ENCODE data around the gene SLC6A13. TPM values are rescaled to one million over a fixed set of nuclear protein-coding genes. Genes with fewer than 3 reads are reported as not detected.

Gene SLC6A13
- total and polyA plus RNA-seq, 2 experiments from 2014 or later = not detected

GRCh38 chr12:234891-235415 lies 27.7 kb downstream of the SLC6A13 start:
- Histone ChIP-seq H3K27me3 (replicated peaks; ENCODE audit: insufficient read depth) (peaks cover 29% of the 10 kb centered on the region), H3K36me3 (ENCODE audit: low read depth) (no peaks in the 10 kb centered on the region), H4K20me1 (ENCODE audit: insufficient read depth) (no peaks in the 10 kb centered on the region), H3F3A (ENCODE audit: insufficient read depth) (no peaks in the 10 kb centered on the region), H3K4me2 (ENCODE audit: unreplicated experiment) (no peak overlapping the region), H3K27ac (no peak overlapping the region), H3K4me1 (ENCODE audit: insufficient read depth) (no peaks in the 10 kb centered on the region), H3K4me3 (no peak overlapping the region), H3K9ac (no peak overlapping the region), H2AFZ (no peak overlapping the region), H3K79me2 (ENCODE audit: insufficient read depth) (no peaks in the 10 kb centered on the region), H3K9me3 (ENCODE audit: low read depth) (no peaks in the 10 kb centered on the region), H3K9me2 (ENCODE audit: insufficient read depth) (no peaks in the 10 kb centered on the region)
- no peak for DNase-seq
- WGBS, 2 experiments (ENCODE audit: low coverage in 1 of 2, low lambda C conversion rate in 2 of 2, missing lambda C conversion rate in 2 of 2) = 56 to 62% methylated on average over 10 of the region's 10 CpGs
- in situ Hi-C loops (cut with MboI) = no loop called here
- TF ChIP-seq EZH2phosphoT487 (IDR thresholded peaks at IDR 0.05; ENCODE audit: insufficient read depth, low read depth) = no peak
- TF ChIP-seq EZH2 (IDR thresholded peaks at IDR 0.05; ENCODE audit: insufficient read depth, poor library complexity, severe bottlenecking) = no peak

- Histone ChIP-seq H3K9me3 (ENCODE audit: low read depth) (no peaks in the 10 kb centered on the region), H3K9ac (no peak overlapping the region), H3K4me2 (ENCODE audit: unreplicated experiment) (no peak overlapping the region), H3K79me2 (ENCODE audit: insufficient read depth) (no peaks in the 10 kb centered on the region), H3K4me3 (no peak overlapping the region), H4K20me1 (ENCODE audit: insufficient read depth) (no peaks in the 10 kb centered on the region), H3K36me3 (ENCODE audit: low read depth) (no peaks in the 10 kb centered on the region), H3K27ac (no peak overlapping the region), H3F3A (ENCODE audit: insufficient read depth) (no peaks in the 10 kb centered on the region), H3K27me3 (replicated peaks; ENCODE audit: insufficient read depth) (peaks cover 34% of the 10 kb centered on the region), H3K4me1 (ENCODE audit: insufficient read depth) (no peaks in the 10 kb centered on the region), H2AFZ (no peak overlapping the region), H3K9me2 (ENCODE audit: insufficient read depth) (no peaks in the 10 kb centered on the region)
- 50 to 54% methylated on average over 7 of the region's 7 CpGs for WGBS, 2 experiments (ENCODE audit: low coverage in 1 of 2, low lambda C conversion rate in 2 of 2, missing lambda C conversion rate in 2 of 2)
- in situ Hi-C loops (cut with MboI) = no loop called here
- no peak for DNase-seq
- TF ChIP-seq EZH2phosphoT487 (IDR thresholded peaks at IDR 0.05; ENCODE audit: insufficient read depth, low read depth) (no peak), EZH2 (IDR thresholded peaks at IDR 0.05; ENCODE audit: insufficient read depth, poor library complexity, severe bottlenecking) (no peak)
Observed at GRCh38 chr12:234019-234418, 28.6 kb downstream of the SLC6A13 start.

GRCh38 chr12:233615-233968 lies 29.0 kb downstream of the SLC6A13 start:
- TF ChIP-seq EZH2 (IDR thresholded peaks at IDR 0.05; ENCODE audit: insufficient read depth, poor library complexity, severe bottlenecking) (no peak), EZH2phosphoT487 (IDR thresholded peaks at IDR 0.05; ENCODE audit: insufficient read depth, low read depth) (no peak)
- H3K4me2 ChIP-seq (ENCODE audit: unreplicated experiment) = no peak overlapping the region
- H3K9me2 ChIP-seq (ENCODE audit: insufficient read depth) = no peaks in the 10 kb centered on the region
- no peaks in the 10 kb centered on the region for H3K9me3 ChIP-seq (ENCODE audit: low read depth)
- no peak overlapping the region for H3K4me3 ChIP-seq
- WGBS, 2 experiments (ENCODE audit: low coverage in 1 of 2, low lambda C conversion rate in 2 of 2, missing lambda C conversion rate in 2 of 2) = 74% methylated on average over 3 of the region's 3 CpGs
- H3K36me3 ChIP-seq (ENCODE audit: low read depth) = no peaks in the 10 kb centered on the region
- no peaks in the 10 kb centered on the region for H3F3A ChIP-seq (ENCODE audit: insufficient read depth)
- peaks cover 35% of the 10 kb centered on the region for H3K27me3 ChIP-seq (replicated peaks; ENCODE audit: insufficient read depth)
- no peaks in the 10 kb centered on the region for H4K20me1 ChIP-seq (ENCODE audit: insufficient read depth)
- H3K9ac ChIP-seq = no peak overlapping the region
- no peak for DNase-seq
- no peak overlapping the region for H2AFZ ChIP-seq
- no peaks in the 10 kb centered on the region for H3K79me2 ChIP-seq (ENCODE audit: insufficient read depth)
- H3K4me1 ChIP-seq (ENCODE audit: insufficient read depth) = no peaks in the 10 kb centered on the region
- H3K27ac ChIP-seq = no peak overlapping the region
- in situ Hi-C loops (cut with MboI) = no loop called here

- no peak overlapping the region for H3K9ac ChIP-seq
- peaks cover 40% of the 10 kb centered on the region for H3K27me3 ChIP-seq (replicated peaks; ENCODE audit: insufficient read depth)
Observed at GRCh38 chr12:232731-233614, 29.7 kb downstream of the SLC6A13 start.

More at GRCh38 chr12:232731-233614, 29.7 kb downstream of the SLC6A13 start:
- WGBS, 2 experiments (ENCODE audit: low coverage in 1 of 2, low lambda C conversion rate in 2 of 2, missing lambda C conversion rate in 2 of 2) = 10 to 11% methylated on average over 17 to 19 of the region's 19 CpGs
- H3K9me3 ChIP-seq (ENCODE audit: low read depth) = no peaks in the 10 kb centered on the region
- no peaks in the 10 kb centered on the region for H3K4me1 ChIP-seq (ENCODE audit: insufficient read depth)
- DNase-seq = no peak
- no peaks in the 10 kb centered on the region for H3K36me3 ChIP-seq (ENCODE audit: low read depth)
- no peak overlapping the region for H3K4me2 ChIP-seq (ENCODE audit: unreplicated experiment)
- no peaks in the 10 kb centered on the region for H3K79me2 ChIP-seq (ENCODE audit: insufficient read depth)
- H3K4me3 ChIP-seq = no peak overlapping the region
- no peak overlapping the region for H2AFZ ChIP-seq
- no peaks in the 10 kb centered on the region for H3K9me2 ChIP-seq (ENCODE audit: insufficient read depth)
- in situ Hi-C loops (cut with MboI) = no loop called here
- H4K20me1 ChIP-seq (ENCODE audit: insufficient read depth) = no peaks in the 10 kb centered on the region
- H3F3A ChIP-seq (ENCODE audit: insufficient read depth) = no peaks in the 10 kb centered on the region
- H3K27ac ChIP-seq = no peak overlapping the region
- TF ChIP-seq EZH2 (IDR thresholded peaks at IDR 0.05; ENCODE audit: insufficient read depth, poor library complexity, severe bottlenecking) (no peak), EZH2phosphoT487 (IDR thresholded peaks at IDR 0.05; ENCODE audit: insufficient read depth, low read depth) (no peak)

Measured in GM23248 (cell line).